Measurements from ENCODE around the gene INHA.
A peak's percentile ranks its signal among the peaks of the same experiment; 100 is the strongest.

Gene INHA

DNA sequence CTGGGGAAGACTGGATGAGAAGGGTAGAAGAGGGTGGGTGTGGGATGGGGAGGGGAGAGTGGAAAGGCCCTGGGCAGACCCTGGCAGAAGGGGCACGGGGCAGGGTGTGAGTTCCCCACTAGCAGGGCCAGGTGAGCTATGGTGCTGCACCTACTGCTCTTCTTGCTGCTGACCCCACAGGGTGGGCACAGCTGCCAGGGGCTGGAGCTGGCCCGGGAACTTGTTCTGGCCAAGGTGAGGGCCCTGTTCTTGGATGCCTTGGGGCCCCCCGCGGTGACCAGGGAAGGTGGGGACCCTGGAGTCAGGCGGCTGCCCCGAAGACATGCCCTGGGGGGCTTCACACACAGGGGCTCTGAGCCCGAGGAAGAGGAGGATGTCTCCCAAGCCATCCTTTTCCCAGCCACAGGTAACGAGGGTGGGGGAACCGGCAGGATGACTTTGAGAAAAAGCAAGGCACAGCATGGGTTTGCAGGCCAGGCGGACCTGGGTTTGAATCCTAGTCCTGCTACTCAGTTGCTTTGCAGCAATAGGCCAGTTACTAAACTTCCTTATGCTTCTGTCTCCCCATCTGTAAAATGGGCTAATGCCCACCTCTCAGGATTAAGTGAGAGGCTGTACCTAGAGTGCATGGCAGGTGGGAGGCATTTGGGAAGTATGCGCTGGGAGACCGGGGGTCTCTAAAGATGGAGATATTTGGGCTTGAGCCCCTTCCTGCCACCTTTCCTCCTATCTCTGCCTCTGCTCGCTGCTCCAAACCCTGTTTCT, at the start of gene INHA:
TSS of gene INHA (plus strand) at position 74 of the 765 bp plus-strand sequence. CDS start at position 139, 65 bp downstream.
- DNase-seq (ENCODE audit: low read depth): no peak

- no peak for DNase-seq (ENCODE audit: low read depth)
These were observed 49.0 kb upstream of the INHA start for GRCh38 chr2:219523031-219523671.

DNA sequence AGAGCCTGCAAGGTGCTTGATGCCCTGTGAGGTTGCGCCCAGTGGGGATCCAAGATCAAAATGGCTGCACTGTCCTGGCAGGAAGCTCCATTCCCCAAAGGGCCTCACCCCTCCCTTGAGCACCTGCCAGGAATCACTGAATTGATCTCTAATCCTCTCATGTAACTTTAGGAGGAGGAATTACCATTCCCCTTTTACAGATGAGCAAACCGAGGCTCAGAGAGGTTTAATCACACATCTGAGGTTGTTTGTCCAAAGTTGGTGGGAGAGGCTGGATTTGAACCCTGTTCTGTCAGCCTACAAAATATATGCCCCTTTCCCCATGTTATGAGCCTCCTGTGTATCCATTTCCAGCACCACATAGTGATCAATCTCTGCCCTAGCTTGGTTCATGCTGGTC, 47.3 kb upstream of the INHA start:
- no peak for DNase-seq (ENCODE audit: low read depth)

DNA sequence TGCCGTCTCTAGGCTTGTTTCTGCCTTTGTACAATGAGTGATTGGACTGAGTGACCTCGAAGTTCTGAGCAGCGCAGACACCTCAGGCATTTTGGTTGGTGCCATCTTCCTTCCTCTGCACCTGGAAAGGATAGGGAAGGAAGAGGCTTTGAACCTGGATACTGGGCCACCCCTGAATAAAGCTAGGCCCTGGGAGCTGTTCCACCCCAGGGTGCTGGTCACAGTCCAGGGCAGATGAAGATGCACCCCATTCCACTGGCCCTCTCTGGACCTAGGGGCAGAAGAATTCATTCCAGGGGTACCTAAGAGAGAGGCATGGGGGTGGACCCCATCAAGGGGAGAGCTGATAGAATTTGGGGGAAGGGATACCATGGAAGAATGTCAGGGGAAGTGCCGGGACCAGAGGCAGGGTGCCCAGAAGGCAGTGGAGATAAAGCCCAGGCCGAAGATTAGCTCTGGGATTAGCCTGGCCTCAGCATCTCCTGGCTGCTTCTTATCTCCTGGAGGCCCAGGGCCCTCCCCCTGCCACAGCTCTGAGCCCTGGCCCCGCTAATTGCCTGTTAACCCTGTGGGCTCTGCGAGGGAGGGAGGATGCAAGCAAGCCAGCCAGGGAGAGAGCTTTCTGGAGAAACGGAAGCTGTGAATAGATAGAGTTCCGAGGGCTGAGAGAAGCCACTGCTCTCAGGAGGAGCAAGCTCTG, 46.4 kb upstream of the INHA start:
- no peak for DNase-seq (ENCODE audit: low read depth)

DNA sequence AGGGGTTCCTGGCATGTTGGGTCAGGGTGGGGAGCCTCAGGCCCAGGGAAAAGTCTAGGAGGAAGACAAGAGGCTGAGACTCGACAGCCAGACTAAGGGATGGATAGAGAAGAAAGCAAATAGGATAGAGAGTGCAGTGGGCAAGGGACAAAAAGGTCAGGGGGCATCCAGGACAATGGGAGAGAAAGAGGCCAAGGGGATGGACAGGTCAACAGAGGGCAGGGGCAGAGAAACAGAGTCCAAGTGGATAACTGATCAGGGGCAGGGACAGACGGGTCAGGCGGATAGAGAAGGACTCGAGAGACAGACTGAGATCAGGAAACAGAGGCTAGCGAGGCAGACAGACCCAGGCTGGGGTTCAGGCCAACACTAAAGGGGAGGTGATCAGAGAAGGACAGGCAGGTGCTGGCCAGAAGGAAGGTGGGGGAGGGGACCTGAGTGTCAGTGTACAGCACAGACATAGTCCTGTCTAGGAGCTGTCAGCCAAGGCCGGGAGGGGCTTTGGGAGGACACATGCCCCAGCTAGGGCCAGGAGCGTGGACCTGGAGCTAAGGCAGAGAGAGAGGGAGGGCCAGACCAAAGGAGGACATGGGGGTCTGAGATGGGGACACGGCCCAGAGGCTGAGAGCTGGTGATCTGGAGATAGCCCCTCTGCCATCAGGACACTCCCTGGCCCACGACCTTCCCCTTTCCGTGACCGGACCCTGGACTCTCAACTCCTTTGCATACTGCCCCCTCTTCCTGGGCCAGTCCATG, 45.6 kb upstream of the INHA start:
- DNase-seq (ENCODE audit: low read depth): no peak

- DNase-seq (ENCODE audit: low read depth): no peak
These were observed 45.1 kb upstream of the INHA start for GRCh38 chr2:219527076-219527394.

DNA sequence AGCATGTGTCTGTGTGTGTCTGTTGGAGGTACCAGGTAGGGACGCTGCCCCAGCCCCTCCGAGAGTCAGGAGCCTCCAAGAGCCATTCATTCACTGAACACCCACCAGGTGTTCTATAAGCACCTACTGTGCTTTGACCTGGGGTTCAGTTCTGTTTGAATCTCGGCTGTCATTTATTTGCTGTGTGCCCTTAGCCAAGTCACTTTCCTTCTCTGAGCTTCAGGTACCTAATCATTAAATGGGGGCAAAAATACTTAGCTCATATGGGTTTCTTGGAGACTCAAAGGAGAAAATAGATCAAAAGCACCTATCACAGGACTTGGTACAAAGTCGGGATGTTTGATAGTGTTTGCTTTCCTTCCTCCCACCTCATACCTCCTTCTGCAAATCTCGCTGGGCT, 44.6 kb upstream of the INHA start:
- no peak for DNase-seq (ENCODE audit: low read depth)

DNA sequence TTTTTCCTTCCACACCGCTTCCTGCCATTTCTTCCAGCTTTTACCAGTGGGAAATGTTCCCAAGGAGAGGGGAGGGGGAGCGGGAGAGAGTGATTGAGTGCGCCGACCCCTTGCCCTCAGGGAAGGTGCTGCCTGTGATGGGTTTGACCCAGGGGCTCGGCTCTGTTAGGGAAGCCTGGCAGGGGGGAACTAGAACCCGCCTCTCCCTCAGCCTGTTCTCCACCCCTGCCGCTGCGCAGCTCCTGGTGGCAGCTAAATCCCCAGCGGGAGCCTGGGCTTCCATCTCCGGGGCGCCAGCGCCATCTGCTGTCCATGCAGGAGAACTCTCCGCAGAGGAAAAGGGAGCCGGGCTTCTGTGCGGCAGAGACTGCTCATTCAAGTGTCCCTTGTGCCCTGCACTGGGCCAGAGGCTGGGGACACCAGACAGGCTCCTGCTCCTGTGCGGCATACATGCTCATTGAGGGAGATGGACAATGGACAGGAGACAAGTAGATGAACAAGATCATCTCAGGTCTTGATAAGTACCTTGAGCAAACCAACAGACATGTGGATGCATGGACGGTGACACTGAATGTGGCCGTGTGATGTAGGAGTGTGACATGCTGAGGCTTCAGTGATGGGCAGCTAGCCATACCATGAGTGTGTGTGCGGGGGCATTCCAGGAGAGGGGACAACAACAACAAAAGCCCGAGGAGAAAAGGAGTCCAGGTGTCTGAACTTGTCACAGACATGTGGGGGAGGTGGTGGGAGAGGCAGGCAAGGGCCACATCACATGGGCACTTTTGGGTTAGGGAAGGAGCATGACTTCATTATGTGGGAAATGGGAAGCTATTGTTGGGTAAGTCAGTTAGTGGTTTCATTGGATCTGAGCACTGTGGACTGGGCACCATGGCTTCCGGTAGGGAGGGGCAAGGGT, 41.8 kb upstream of the INHA start:
- DNase-seq (ENCODE audit: low read depth): peak; percentile 74

GRCh38 chr2:219531639-219532377, 40.3 kb upstream of the INHA start:
- DNase-seq (ENCODE audit: low read depth): no peak

GRCh38 chr2:219532378-219532649, 39.8 kb upstream of the INHA start:
- no peak for DNase-seq (ENCODE audit: low read depth)

DNA sequence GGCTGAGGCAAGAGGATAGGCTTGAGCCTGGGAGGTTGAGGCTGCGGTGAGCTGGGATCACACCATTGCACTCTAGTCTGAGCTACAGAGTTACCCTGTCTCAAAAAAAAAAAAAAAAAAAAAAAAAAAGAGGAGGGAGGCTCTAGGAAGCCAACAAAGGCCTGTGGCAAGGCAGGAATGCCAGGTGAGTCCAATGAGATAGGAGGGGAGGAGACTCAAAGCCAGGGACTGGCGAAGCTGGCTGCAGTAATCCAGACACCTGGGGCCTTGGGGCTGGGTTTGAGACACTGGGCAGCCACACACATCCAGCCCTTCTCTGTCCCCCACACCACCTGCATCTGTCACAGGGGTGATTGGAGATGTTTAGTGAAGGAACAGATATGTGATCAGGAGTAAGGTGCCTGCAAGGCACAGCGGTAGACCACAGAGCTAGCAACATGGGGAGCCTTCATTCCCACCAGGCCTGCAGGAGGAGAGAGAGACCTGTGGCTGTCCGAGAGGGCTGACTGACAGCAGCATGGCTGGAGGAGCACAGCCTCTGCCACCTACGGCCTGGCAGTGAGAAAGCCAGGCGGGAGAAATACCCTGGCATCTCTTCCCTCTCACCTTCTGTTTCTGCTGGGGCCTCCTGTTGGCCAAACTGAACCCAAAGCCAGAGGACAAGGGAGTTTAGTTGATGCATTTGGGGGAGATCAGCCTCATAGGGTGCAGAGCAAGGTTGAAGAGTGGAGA, 38.0 kb upstream of the INHA start:
- DNase-seq (ENCODE audit: low read depth): no peak

- DNase-seq (ENCODE audit: low read depth): no peak
These were observed 35.7 kb upstream of the INHA start for GRCh38 chr2:219536425-219536824.

- DNase-seq (ENCODE audit: low read depth): no peak
These were observed 35.1 kb upstream of the INHA start for GRCh38 chr2:219536967-219537366.

- DNase-seq (ENCODE audit: low read depth): no peak
These were observed 34.2 kb upstream of the INHA start for GRCh38 chr2:219537657-219538488.

- no peak for DNase-seq (ENCODE audit: low read depth)
These were observed 33.6 kb upstream of the INHA start for GRCh38 chr2:219538504-219538951.

DNA sequence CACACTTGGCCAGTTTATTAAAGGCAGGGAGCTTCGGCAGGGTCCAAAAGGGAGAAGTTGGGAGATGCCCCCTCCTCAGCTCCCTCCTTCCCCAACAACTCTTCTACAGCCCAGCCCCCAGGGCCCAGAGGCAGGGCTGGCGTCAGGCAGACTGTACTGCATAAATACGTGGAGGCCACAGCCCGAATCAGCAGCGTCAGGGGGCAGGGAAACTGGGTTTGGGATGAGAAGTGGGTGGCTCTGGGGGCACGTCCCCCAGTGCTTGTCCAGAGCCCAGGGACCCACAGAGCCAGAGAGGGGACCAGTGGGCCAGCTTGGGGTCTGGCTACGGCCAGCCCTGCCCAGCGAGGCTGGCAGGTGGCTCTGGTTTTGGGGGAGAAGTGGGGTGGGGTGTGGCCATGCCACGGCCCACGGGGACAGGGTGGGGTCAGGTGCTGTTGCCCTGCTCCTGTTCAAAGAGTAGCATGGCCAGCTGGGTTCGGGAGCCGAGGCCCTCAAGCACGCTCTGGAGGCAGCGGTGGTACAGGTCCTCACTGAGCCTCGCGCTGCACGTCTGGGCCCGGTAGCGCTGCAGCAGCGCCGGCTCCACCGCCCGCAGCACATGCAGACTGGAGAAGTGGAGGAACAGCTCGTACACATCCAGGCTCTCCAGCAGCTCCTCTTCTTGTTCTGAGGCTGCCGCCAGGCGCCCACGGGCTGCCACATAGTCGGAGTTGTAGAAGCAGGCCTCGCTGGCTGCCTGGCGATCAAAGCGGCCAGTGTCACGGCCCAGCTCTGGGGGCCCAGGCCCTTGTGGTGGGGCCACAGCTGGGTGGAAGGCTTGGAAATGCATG, 32.9 kb upstream of the INHA start:
- no peak for DNase-seq (ENCODE audit: low read depth)

- DNase-seq (ENCODE audit: low read depth): no peak
These were observed 32.0 kb upstream of the INHA start for GRCh38 chr2:219539926-219540678.

All from fibroblast of the conjunctiva (primary cell).